Mammary epithelial cell (primary cell): Measurements from ENCODE around the gene KCND3.
"Not testable (repeated sequence)": the region's sequence is repeated elsewhere in the genome, so short reads cannot be mapped to it uniquely, and the experiment has no call there.

Experiments used
- EZH2 ChIP-seq: IDR thresholded peaks from 2 replicates; pipeline ENCODE4 v1.6.1; 2012; ENCODE audit warnings: low read length, inconsistent platforms, borderline replicate concordance
- TF ChIP-seq, protein P1 (sequence below), 2 donors: IDR thresholded peaks in 1 of 2; conservative IDR thresholded peaks in 1 of 2; 2 replicates each; pipeline ENCODE4 v1.5.1; 2011 to 2012; ENCODE audit warnings: inconsistent platforms in 2 of 2, low read length in 2 of 2, mild to moderate bottlenecking in 2 of 2, control low read depth in 1 of 2, low read depth in 1 of 2; ENCODE audit not compliant: insufficient read depth in 1 of 2; ENCODE audit errors: extremely low read depth in 1 of 2

DNA sequence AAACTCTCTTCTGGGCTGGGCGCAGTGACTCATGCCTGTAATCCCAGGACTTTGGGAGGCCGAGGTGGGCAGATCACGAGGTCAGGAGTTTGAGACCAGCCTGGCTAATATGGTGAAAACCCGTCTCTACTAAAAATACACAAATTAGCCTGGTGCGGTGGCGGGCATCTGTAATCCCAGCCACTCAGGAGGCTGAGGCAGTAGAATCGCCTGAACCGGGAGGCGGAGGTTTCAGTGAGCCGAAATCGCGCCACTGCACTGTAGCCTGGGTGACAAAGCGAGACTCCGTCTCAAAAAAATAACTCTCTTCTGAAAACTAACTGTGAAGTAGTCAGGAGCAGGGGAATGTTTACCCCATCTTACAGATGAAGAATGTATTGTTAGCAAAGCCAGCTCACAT is 247.2 kb downstream of the KCND3 start:
- TF ChIP-seq, protein P1, sequence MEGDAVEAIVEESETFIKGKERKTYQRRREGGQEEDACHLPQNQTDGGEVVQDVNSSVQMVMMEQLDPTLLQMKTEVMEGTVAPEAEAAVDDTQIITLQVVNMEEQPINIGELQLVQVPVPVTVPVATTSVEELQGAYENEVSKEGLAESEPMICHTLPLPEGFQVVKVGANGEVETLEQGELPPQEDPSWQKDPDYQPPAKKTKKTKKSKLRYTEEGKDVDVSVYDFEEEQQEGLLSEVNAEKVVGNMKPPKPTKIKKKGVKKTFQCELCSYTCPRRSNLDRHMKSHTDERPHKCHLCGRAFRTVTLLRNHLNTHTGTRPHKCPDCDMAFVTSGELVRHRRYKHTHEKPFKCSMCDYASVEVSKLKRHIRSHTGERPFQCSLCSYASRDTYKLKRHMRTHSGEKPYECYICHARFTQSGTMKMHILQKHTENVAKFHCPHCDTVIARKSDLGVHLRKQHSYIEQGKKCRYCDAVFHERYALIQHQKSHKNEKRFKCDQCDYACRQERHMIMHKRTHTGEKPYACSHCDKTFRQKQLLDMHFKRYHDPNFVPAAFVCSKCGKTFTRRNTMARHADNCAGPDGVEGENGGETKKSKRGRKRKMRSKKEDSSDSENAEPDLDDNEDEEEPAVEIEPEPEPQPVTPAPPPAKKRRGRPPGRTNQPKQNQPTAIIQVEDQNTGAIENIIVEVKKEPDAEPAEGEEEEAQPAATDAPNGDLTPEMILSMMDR (conservative IDR thresholded peaks at IDR 0.05 in 1 of 2, IDR thresholded peaks at IDR 0.05 in 1 of 2; ENCODE audit: extremely low read depth in 1 of 2, insufficient read depth in 1 of 2, low read depth in 1 of 2, low read length in 2 of 2): not testable (repeated sequence)
- TF ChIP-seq EZH2: not testable (repeated sequence)
